ENCODE data around the gene SUGT1. TPM values are rescaled to one million over a fixed set of nuclear protein-coding genes. Genes with fewer than 3 reads are reported as not detected.

Gene SUGT1
- total and polyA plus RNA-seq, 2 experiments from 2014 or later, result 61.3 to 172 TPM

- TF ChIP-seq CTCF (conservative IDR thresholded peaks at IDR 0.05; ENCODE audit: low read depth in 2 of 2) (no peak), EZH2phosphoT487 (IDR thresholded peaks at IDR 0.05; ENCODE audit: unreplicated experiment) (no peak), JUNB (IDR thresholded peaks at IDR 0.05; ENCODE audit: unreplicated experiment) (no peak), ZNF114 (CRISPR knock-in tag; IDR thresholded peaks at IDR 0.05) (no peak), ZNF331 (CRISPR knock-in tag; IDR thresholded peaks at IDR 0.05; ENCODE audit: low read depth) (no peak), ZNF462 (CRISPR knock-in tag; IDR thresholded peaks at IDR 0.05) (no peak), STAT1 (IDR thresholded peaks at IDR 0.05; ENCODE audit: unreplicated experiment) (no peak), REST (IDR thresholded peaks at IDR 0.05; ENCODE audit: unreplicated experiment) (no peak)
- H3K9me2 ChIP-seq (ENCODE audit: insufficient read depth), result no peaks in the 10 kb centered on the region
- H3K4me2 ChIP-seq, result no peak overlapping the region
- Mint-ChIP-seq H3K9me3 (peaks cover 17% of the 10 kb centered on the region), H3K27ac (no peak overlapping the region), H3K4me1 (peaks cover 30% of the 10 kb centered on the region), H3K27me3 (ENCODE audit: insufficient read depth, low read depth, poor library complexity) (no peaks in the 10 kb centered on the region), H3K4me3 (no peak overlapping the region), H3K36me3 (ENCODE audit: low read depth) (peaks cover 30% of the 10 kb centered on the region; the same call in 2 of the 3 replicates)
- no peaks in the 10 kb centered on the region for H3K27me3 ChIP-seq (ENCODE audit: insufficient read depth)
- no peaks in the 10 kb centered on the region for H3F3A ChIP-seq (replicated peaks; ENCODE audit: low read depth)
- H3K4me3 ChIP-seq, result no peak overlapping the region
- H3K36me3 ChIP-seq (ENCODE audit: insufficient read depth), result peaks cover 5% of the 10 kb centered on the region; the same call in 1 of the 2 replicates
- no peaks in the 10 kb centered on the region for H3K79me2 ChIP-seq (replicated peaks; ENCODE audit: insufficient read depth)
- no peaks in the 10 kb centered on the region for H4K20me1 ChIP-seq (replicated peaks; ENCODE audit: insufficient read depth)
- peak; percentile 46; the same call in 2 of the 3 replicates for ATAC-seq
- H3K27ac ChIP-seq (ENCODE audit: low read depth), result no peak overlapping the region
- H3K4me1 ChIP-seq (ENCODE audit: insufficient read depth), result no peaks in the 10 kb centered on the region
- no peak for DNase-seq (ENCODE audit: low spot score)
- no peak overlapping the region for H2AFZ ChIP-seq
Observed at GRCh38 chr13:52712385-52712784, 59.7 kb downstream of the SUGT1 start.

Data from GM23338 (cell line).